DOHH2 (cell line): ENCODE data around the gene SAP130.

Source experiments
- H3F3A ChIP-seq: fragments of 200-600 bp; sonication (generic), shearing (Covaris generic); 2 replicates; pipeline ENCODE4 v1.6.0; 2016; ENCODE audit warnings: antibody characterized with exemption, mild to moderate bottlenecking; ENCODE audit not compliant: control insufficient read depth, insufficient read depth
- H3K27ac ChIP-seq: fragments of 200-600 bp; sonication (generic); 2 replicates; pipeline ENCODE4 v1.5.1; 2014; ENCODE audit warnings: low read depth, mild to moderate bottlenecking, low read length, moderate library complexity
- H3K27me3 ChIP-seq: fragments of 200-600 bp; sonication (generic); 2 replicates; pipeline ENCODE4 v1.6.1; 2014; ENCODE audit warnings: mild to moderate bottlenecking, low read length, mixed read lengths; ENCODE audit not compliant: control insufficient read depth
- H3K36me3 ChIP-seq: fragments of 200-600 bp; sonication (generic); 2 replicates; pipeline ENCODE4 v1.6.1; 2014; ENCODE audit warnings: mild to moderate bottlenecking, low read length, moderate library complexity, mixed read lengths; ENCODE audit not compliant: control insufficient read depth
- H3K4me1 ChIP-seq: fragments of 200-600 bp; sonication (generic); 2 replicates; pipeline ENCODE4 v1.6.1; 2014; ENCODE audit warnings: mild to moderate bottlenecking, low read length, mixed read lengths; ENCODE audit not compliant: control insufficient read depth
- H3K4me2 ChIP-seq: fragments of 200-600 bp; sonication (generic); 2 replicates; pipeline ENCODE4 v1.6.0; 2014; ENCODE audit warnings: mild to moderate bottlenecking, low read length, moderate library complexity
- H3K4me3 ChIP-seq: fragments of 200-600 bp; sonication (generic); 2 replicates; pipeline ENCODE4 v1.5.1; 2014; ENCODE audit warnings: mild to moderate bottlenecking, low read length, mixed read lengths
- H3K79me2 ChIP-seq: fragments of 200-600 bp; sonication (generic); 2 replicates; pipeline ENCODE4 v1.6.1; 2014; ENCODE audit warnings: mild to moderate bottlenecking, low read length, mixed read lengths; ENCODE audit not compliant: control insufficient read depth
- H3K9me2 ChIP-seq: fragments of 200-600 bp; sonication (generic); replicated peaks from 2 replicates; pipeline ENCODE4 v1.6.1; 2014; ENCODE audit warnings: mild to moderate bottlenecking, low read length, mixed read lengths; ENCODE audit not compliant: control insufficient read depth
- H3K9me3 ChIP-seq: fragments of 200-600 bp; sonication (generic); 2 replicates; pipeline ENCODE4 v1.6.1; 2014; ENCODE audit warnings: antibody characterized with exemption, low read length, mixed read lengths; ENCODE audit not compliant: control insufficient read depth, insufficient read depth
- H4K20me1 ChIP-seq: fragments of 200-600 bp; sonication (generic); 2 replicates; pipeline ENCODE4 v1.6.0; 2014; ENCODE audit warnings: low read depth, mild to moderate bottlenecking, antibody characterized with exemption, low read length, moderate library complexity; ENCODE audit not compliant: control insufficient read depth, insufficient read depth
- CTCF ChIP-seq: fragments of 200-600 bp; sonication (generic); IDR thresholded peaks from one replicate; pipeline ENCODE4 v1.5.1; 2014; ENCODE audit warnings: antibody characterized with exemption, mild to moderate bottlenecking, low read depth, low read length; ENCODE audit not compliant: poor library complexity, severe bottlenecking
- EZH2phosphoT487 ChIP-seq: fragments of 200-600 bp; sonication (generic); IDR thresholded peaks from 2 replicates; pipeline ENCODE4 v1.6.1; 2017; ENCODE audit warnings: borderline replicate concordance, mild to moderate bottlenecking, antibody characterized with exemption, low read length, moderate library complexity, mixed read lengths

Gene SAP130

GRCh38 chr2:128026448-128027277 lies 1.2 kb downstream of the SAP130 start:
- peak overlapping the region; percentile 98 for H3K4me2 ChIP-seq
- H3K36me3 ChIP-seq = peaks cover 21% of the 10 kb centered on the region
- peaks cover under 1% of the 10 kb centered on the region; the same call in 1 of the 2 replicates for H3K9me3 ChIP-seq
- TF ChIP-seq CTCF (no peak), EZH2phosphoT487 (no peak)
- H3F3A ChIP-seq = no peaks in the 10 kb centered on the region
- no peaks in the 10 kb centered on the region for H3K9me2 ChIP-seq
- peaks cover 42% of the 10 kb centered on the region for H3K79me2 ChIP-seq
- peaks cover 8% of the 10 kb centered on the region; the same call in 1 of the 2 replicates for H4K20me1 ChIP-seq
- H3K27ac ChIP-seq = no peak overlapping the region
- H3K4me3 ChIP-seq = peak overlapping the region; percentile 94
- H3K4me1 ChIP-seq = peaks cover 14% of the 10 kb centered on the region
- no peaks in the 10 kb centered on the region for H3K27me3 ChIP-seq

- Histone ChIP-seq H3K9me2 (no peaks in the 10 kb centered on the region), H3K4me2 (no peak overlapping the region), H3K4me3 (no peak overlapping the region), H3K27me3 (no peaks in the 10 kb centered on the region), H3K36me3 (peaks cover 28% of the 10 kb centered on the region), H4K20me1 (peaks cover 8% of the 10 kb centered on the region; the same call in 1 of the 2 replicates), H3K27ac (no peak overlapping the region), H3F3A (no peaks in the 10 kb centered on the region), H3K9me3 (no peaks in the 10 kb centered on the region), H3K4me1 (peaks cover 14% of the 10 kb centered on the region), H3K79me2 (peaks cover 45% of the 10 kb centered on the region)
- TF ChIP-seq EZH2phosphoT487 (no peak), CTCF (no peak)
Observed at GRCh38 chr2:128024816-128025215, 3.0 kb downstream of the SAP130 start.

- peaks cover 65% of the 10 kb centered on the region for H3K36me3 ChIP-seq
- H3K9me3 ChIP-seq = no peaks in the 10 kb centered on the region
- H4K20me1 ChIP-seq = no peaks in the 10 kb centered on the region
- H3K9me2 ChIP-seq = no peaks in the 10 kb centered on the region
- TF ChIP-seq EZH2phosphoT487 = no peak
- TF ChIP-seq CTCF = no peak
- H3K27ac ChIP-seq = no peak overlapping the region
- H3K4me1 ChIP-seq = no peaks in the 10 kb centered on the region
- H3K4me2 ChIP-seq = no peak overlapping the region
- no peaks in the 10 kb centered on the region for H3F3A ChIP-seq
- no peaks in the 10 kb centered on the region for H3K27me3 ChIP-seq
- no peak overlapping the region for H3K4me3 ChIP-seq
- peaks cover 10% of the 10 kb centered on the region for H3K79me2 ChIP-seq
Observed at GRCh38 chr2:128017561-128017960, 10.3 kb downstream of the SAP130 start.
